Lower leg skin (tissue), 4 donors: Measurements from ENCODE around the gene PDZD8. TPM values are rescaled to one million over a fixed set of nuclear protein-coding genes. Genes with fewer than 3 reads are reported as not detected.
"Not testable (repeated sequence)": the region's sequence is repeated elsewhere in the genome, so short reads cannot be mapped to it uniquely, and the experiment has no call there.

Experiments used
- DNase-seq, 2 donors: peaks; one replicate each; pipeline ENCODE4 v3.0.0-alpha.2; 2019; ENCODE audit warnings: low spot score in 2 of 2
- H3K4me3 ChIP-seq: fragments of 200-600 bp; sonication (generic); 2 replicates; pipeline ENCODE4 v1.5.1; 2017; ENCODE audit warnings: mild to moderate bottlenecking, low read depth; ENCODE audit not compliant: poor library complexity, severe bottlenecking
- POLR2A ChIP-seq, 2 donors: fragments of 450-650 bp; IDR thresholded peaks; one replicate each; pipeline ENCODE4 v1.6.1; 2016 to 2017; ENCODE audit warnings: antibody characterized with exemption in 2 of 2, mild to moderate bottlenecking in 1 of 2, moderate library complexity in 1 of 2
- WGBS, 2 donors: methylation state at CpG; one replicate each; pipeline ENCODE4 v1.1.5; 2018; 5-methylcytosine and 5-hydroxymethylcytosine counted together
- intact Hi-C: fragments of 100-400 bp; cut with DNase I; formaldehyde crosslinking; loops from one replicate; pipeline ENCODE4 v1.15.0; 2023; ENCODE audit warnings: low total_unique reads
- total RNA-seq, 4 donors: library from RNA; depleted of rRNA; stranded (reverse); fragments of >200 nt; gene quantifications; one replicate each; pipeline ENCODE4 v1.1.0, GENCODE V29; 2016
- TF ChIP-seq, protein P1 (sequence below), 3 donors: fragments of 450-650 bp; IDR thresholded peaks; one replicate each; pipeline ENCODE4 v1.5.1; 2016; ENCODE audit warnings: antibody characterized with exemption in 3 of 3, mild to moderate bottlenecking in 3 of 3, moderate library complexity in 2 of 3

The PDZD8 gene
- total RNA-seq, 4 donors from 2014 or later, result 20.6 to 29.4 (median 27.8) TPM

GRCh38 chr10:117294735-117295134 is 80.5 kb downstream of the PDZD8 start:
- 94 to 97% methylated on average over 2 of the region's 2 CpGs for WGBS, 2 donors
- TF ChIP-seq, protein P1, sequence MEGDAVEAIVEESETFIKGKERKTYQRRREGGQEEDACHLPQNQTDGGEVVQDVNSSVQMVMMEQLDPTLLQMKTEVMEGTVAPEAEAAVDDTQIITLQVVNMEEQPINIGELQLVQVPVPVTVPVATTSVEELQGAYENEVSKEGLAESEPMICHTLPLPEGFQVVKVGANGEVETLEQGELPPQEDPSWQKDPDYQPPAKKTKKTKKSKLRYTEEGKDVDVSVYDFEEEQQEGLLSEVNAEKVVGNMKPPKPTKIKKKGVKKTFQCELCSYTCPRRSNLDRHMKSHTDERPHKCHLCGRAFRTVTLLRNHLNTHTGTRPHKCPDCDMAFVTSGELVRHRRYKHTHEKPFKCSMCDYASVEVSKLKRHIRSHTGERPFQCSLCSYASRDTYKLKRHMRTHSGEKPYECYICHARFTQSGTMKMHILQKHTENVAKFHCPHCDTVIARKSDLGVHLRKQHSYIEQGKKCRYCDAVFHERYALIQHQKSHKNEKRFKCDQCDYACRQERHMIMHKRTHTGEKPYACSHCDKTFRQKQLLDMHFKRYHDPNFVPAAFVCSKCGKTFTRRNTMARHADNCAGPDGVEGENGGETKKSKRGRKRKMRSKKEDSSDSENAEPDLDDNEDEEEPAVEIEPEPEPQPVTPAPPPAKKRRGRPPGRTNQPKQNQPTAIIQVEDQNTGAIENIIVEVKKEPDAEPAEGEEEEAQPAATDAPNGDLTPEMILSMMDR (IDR thresholded peaks at IDR 0.05), result no peak
- TF ChIP-seq POLR2A (IDR thresholded peaks at IDR 0.05), result no peak
- intact Hi-C loops, result no loop called here
- DNase-seq, result no peak
- H3K4me3 ChIP-seq, result no peak overlapping the region

GRCh38 chr10:117294039-117294645 is 81.1 kb downstream of the PDZD8 start:
- no peak for TF ChIP-seq POLR2A (IDR thresholded peaks at IDR 0.05)
- TF ChIP-seq, protein P1 (IDR thresholded peaks at IDR 0.05), result no peak
- intact Hi-C loops, result no loop called here
- 100% methylated on average over 1 of the region's 1 CpG for WGBS, 2 donors
- no peak overlapping the region for H3K4me3 ChIP-seq
- no peak for DNase-seq

- H3K4me3 ChIP-seq, intact Hi-C loops, DNase-seq: not testable (repeated sequence)
- WGBS, 2 donors, result 95 to 96% methylated on average over 10 of the region's 10 CpGs
These were observed 84.4 kb downstream of the PDZD8 start for GRCh38 chr10:117290872-117291271.

- 87 to 93% methylated on average over 12 of the region's 12 CpGs for WGBS, 2 donors
These were observed 90.3 kb downstream of the PDZD8 start for GRCh38 chr10:117284716-117285494.

DNA sequence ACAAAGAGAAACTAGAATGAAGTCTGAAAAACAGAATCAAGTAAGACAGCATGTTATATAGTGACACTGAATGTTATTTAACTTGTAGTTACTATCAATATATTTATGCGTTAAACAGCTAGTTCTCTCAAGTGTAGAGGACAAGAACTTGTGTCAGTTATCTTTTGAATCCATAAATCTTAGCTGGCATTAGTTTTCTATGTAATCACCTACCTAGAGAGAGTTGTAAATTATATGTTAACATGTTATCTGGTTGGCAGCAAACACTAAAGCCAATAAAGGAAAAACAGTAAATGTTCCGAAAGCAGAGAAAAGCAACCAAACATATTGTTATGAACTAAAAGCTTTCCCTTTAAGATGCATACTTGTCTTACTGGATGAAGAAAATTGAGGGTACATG is 97.6 kb downstream of the PDZD8 start:
- 88 to 94% methylated on average over 2 of the region's 2 CpGs for WGBS, 2 donors

More at GRCh38 chr10:117284716-117285494, 90.3 kb downstream of the PDZD8 start:
- intact Hi-C loops, result no loop called here
- TF ChIP-seq, protein P1 (IDR thresholded peaks at IDR 0.05), result no peak
- TF ChIP-seq POLR2A (IDR thresholded peaks at IDR 0.05), result no peak
- no peak for DNase-seq
- H3K4me3 ChIP-seq, result no peak overlapping the region

DNA sequence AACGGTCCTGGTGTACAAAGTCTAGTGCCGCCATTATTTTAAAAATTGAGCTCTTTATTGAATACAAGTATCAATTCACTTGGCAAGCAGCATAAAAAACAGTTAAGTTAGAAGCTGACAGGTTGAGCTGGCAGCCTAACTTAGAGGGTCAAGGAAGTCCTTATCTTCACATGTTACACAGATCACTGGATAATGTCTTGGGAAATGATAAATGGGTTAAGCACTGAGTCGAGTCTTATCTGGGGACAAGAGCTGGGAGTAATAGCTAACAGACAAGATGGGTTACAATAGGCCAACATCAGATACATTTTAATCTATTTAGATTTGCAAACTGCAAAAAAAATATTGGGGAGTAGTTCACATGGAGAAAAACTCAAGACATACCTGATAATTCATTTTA is 100.1 kb downstream of the PDZD8 start:
- no peak for DNase-seq
- H3K4me3 ChIP-seq, result no peak overlapping the region
- WGBS, 2 donors, result 75 to 84% methylated on average over 3 of the region's 3 CpGs
- TF ChIP-seq, protein P1 (IDR thresholded peaks at IDR 0.05), result no peak
- no peak for TF ChIP-seq POLR2A (IDR thresholded peaks at IDR 0.05)
- intact Hi-C loops, result no loop called here

More for the DNA sequence above, 97.6 kb downstream of the PDZD8 start:
- H3K4me3 ChIP-seq, result no peak overlapping the region
- no peak for DNase-seq
- TF ChIP-seq POLR2A (IDR thresholded peaks at IDR 0.05), result no peak
- TF ChIP-seq, protein P1 (IDR thresholded peaks at IDR 0.05), result no peak
- intact Hi-C loops, result no loop called here
